ENCODE data around the gene EVI5L. TPM values are rescaled to one million over a fixed set of nuclear protein-coding genes. Genes with fewer than 3 reads are reported as not detected.
A peak's percentile ranks its signal among the peaks of the same experiment; 100 is the strongest.
"Not testable (repeated sequence)": the region's sequence is repeated elsewhere in the genome, so short reads cannot be mapped to it uniquely, and the experiment has no call there.

Gene EVI5L
- total RNA-seq, 1 experiment from 2014 or later, result 21.1 TPM

DNA sequence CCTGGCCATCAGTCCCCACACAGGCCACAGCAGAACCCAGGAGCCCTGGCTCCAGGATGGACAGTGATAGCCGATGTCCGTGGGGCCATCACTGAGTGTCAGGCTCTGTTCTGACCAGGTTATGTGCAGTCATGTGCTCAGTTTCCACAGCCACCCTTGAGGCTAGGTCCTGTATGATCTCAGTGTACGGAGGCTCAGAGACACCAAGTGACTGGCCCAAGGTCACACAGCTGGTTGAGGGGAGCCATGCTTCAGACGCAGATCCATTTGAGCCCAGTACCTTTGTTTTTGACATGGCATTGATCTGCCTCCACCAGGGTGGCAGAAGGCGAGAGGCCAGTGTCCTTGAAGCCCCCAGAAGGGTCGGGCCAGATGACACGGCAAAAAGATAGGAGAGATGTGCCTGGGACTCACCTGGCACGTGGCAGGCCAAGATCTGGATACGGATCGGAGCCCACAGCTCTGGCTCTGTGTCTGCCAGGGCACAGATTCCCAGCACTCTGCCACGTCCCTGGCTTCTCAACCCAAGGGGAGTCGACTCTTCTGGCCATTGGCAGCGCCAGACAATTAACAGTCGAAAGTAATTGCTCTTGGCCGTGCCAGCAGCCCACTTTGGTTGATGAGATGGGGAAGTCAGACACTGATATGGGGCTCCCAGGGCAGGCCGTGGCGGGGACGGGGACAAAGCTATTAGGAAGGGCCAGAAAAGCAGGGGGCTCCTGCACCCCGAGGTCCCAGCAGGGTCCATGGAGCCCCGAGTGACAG, 15.6 kb downstream of the EVI5L start:
- no peak for DNase-seq (ENCODE audit: low spot score)

- DNase-seq (ENCODE audit: low spot score), result no peak
Measured at GRCh38 chr19:7846155-7846646, 16.2 kb downstream of the EVI5L start.

- no peak for DNase-seq (ENCODE audit: low spot score)
Measured at GRCh38 chr19:7847664-7848063, 17.6 kb downstream of the EVI5L start.

- no peak for DNase-seq (ENCODE audit: low spot score)
Measured at GRCh38 chr19:7848779-7849457, 18.9 kb downstream of the EVI5L start.

GRCh38 chr19:7849631-7849999, 19.6 kb downstream of the EVI5L start:
- DNase-seq (ENCODE audit: low spot score), result no peak

DNA sequence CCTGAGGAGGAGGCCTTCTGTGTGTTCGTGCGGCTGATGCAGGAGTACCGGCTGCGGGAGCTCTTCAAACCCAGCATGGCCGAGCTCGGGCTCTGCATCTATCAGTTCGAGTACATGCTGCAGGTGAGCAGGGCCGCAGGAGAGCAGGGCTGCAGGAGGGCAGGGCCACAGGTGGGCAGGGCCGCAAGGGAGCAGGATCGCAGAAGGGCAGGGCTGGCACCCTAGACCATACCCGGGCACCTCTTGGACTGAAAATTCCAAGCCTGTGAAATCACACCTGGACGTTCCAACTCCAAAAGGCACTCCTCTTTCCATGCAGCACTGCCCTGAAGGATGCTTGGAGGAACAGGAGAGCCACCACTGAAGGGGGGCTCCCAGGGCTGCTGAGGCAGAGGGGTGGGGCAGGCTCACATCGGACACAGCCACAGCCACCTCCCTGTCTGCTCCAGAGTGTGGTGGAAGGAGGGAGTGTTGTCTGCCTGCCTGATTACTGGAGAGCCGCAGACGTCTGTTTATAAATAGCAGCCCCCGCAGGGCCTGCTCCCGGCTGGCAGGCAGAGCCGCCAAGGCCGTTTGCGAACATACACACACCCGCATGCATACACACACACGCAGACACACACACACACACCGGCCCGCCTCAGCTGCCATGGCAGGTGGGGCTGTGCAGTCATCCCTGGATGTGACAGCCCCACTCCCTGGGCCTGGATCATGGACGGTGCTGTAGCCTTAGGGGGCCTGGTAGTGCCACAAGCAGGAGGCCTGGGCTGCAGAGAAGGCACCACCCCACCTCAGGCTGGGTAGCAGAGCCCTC, 20.2 kb downstream of the EVI5L start:
- DNase-seq (ENCODE audit: low spot score), result no peak

- DNase-seq (ENCODE audit: low spot score), result no peak
Measured at GRCh38 chr19:7850945-7851622, 21.1 kb downstream of the EVI5L start.

- no peak for DNase-seq (ENCODE audit: low spot score)
Measured at GRCh38 chr19:7851623-7852500, 21.8 kb downstream of the EVI5L start.

DNA sequence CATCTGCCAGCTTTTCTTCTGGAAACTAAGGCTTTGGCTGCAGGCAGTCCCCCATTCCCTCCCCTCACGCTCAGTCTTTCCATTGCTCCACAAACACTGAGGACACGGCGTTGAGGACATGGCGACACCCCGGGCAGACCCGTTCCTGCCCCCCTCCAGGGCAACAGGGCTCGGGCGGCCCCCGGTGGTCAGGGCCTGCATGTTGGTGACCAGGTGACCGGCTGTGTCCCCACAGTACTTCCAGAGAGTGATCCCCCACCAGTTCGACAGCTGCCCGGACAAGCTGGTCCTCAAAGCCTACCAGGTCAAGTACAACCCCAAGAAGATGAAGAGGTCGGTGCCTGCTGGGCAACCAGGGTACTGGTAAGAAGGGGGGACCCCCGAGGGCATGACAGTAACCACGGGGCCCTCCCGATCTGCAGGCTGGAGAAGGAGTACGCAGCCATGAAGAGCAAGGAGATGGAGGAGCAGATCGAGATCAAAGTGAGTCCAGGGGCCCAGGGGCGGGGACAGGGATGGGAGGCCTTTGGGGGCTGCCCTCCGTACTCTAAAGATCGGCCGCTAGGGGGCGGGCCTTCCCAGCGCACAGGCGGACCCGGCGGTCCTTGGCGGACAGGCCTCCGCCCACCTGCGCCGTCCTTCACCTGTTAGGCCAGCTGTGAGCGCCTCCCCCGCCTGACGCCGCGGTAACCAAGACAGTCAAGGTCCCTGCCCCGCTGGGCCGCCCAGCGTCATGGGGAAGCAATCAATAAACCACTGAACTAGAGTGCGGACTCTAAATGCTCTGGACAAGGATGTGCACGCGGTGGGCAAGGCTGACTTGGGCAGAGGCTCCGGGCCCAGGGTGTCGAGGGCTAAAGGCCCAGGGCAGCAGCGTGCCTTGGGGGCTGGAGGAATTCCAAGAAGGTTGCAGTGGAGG, 23.1 kb downstream of the EVI5L start:
- no peak for DNase-seq (ENCODE audit: low spot score)

GRCh38 chr19:7853770-7854128, 23.7 kb downstream of the EVI5L start:
- DNase-seq (ENCODE audit: low spot score), result no peak

- DNase-seq (ENCODE audit: low spot score), result no peak
Measured at GRCh38 chr19:7855426-7856108, 25.5 kb downstream of the EVI5L start.

- peak; percentile 13 for DNase-seq (ENCODE audit: low spot score)
Measured at GRCh38 chr19:7856109-7856591, 26.1 kb downstream of the EVI5L start.

DNA sequence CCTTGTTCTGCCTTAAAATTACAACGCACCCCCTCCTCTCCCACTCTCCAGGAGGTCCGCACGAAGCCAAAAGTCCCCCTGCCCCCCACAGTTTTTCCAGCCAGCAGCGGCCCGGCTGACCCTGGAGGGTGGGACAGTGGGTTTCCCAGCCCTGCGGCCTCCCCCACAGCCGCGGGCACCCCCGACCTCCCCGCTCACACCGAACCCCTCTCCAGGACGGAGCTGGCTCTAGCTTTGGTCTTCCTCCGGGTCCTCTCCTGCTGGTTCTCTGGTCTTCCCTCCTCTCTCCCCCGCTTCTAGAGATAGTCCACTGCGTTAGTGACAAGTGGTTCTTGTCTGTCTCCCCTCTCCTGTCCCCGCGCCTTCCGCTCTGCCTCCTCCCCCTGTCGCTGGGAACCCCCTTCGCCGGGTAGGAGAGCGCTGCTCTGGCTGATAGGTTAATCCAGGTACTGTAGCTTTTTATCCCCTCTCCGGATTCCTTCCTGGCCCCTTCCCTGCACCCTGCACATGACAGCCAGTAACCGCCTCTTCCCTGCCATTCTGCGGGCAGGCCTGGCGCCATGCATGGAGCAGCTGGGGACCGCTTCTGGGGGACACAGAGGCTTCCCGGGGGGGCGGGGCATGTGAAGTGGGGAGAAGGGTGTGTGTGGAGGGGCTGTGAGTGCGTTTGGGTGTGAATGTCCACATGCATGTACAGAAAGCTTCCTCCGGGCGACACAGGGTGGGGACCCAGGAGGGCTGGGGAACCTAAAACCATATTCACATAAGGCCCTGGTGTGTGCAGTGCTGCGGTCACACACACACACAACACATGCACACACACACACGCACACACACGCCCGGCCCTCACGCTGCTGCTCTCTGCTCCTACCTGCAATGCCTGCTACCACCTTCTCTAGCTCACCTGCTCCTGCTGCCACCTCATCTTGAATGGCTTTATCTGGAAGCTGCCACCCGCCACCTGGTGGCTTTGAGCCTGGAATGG, 27.0 kb downstream of the EVI5L start:
- no peak for DNase-seq (ENCODE audit: low spot score)

GRCh38 chr19:7857727-7858108, 27.7 kb downstream of the EVI5L start:
- DNase-seq (ENCODE audit: low spot score), result no peak

- DNase-seq (ENCODE audit: low spot score), result no peak
Measured at GRCh38 chr19:7858109-7858770, 28.2 kb downstream of the EVI5L start.

DNA sequence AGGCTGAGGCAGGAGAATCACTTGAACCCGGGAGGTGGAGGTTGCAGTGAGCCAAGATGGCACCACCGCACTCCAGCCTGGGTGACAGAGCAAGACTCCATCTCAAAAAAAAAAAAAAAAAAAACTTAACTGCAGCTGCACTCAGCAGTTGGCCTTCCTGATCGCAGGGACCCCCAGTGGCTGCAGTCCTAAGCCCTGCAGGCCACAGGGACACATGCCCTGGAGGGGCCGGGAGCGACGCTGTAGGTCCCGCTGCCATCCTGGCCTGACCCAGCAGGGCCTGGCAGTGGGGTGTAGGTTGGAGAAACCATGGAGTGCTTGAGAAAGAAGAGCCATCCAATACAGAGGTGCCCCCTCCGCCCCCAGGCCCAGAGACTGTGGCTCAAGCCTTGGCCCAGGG, 29.1 kb downstream of the EVI5L start:
- not testable (repeated sequence) for DNase-seq (ENCODE audit: low spot score)

Data from A172 (cell line).